HEK293 (cell line): ENCODE results near the gene CHN1.

Experiments
- CTCF ChIA-PET: fragments of 350-600 bp; formaldehyde crosslinking; extraction: SDS; loops from one replicate; lab custom pipeline; 2021; ENCODE audit warnings: antibody characterized with exemption; lab: Yijun Ruan, JAX
- POLR2A ChIA-PET: fragments of 300-600 bp; formaldehyde crosslinking; extraction: SDS; loops from one replicate; lab custom pipeline; 2020; ENCODE audit warnings: antibody characterized with exemption, inconsistent platforms; lab: Yijun Ruan, JAX
- H3K27ac ChIP-seq: fragments of 200-500 bp; sonication (Bioruptor generic); 2 replicates; pipeline ENCODE4 v1.5.1; 2014; ENCODE audit warnings: low read depth, low read length, control low read depth, inconsistent platforms; ENCODE audit errors: extremely low read depth
- H3K36me3 ChIP-seq, 2 experiments: fragments of 200-500 bp in 1 of 2; sonication (Bioruptor generic) in 1 of 2; 1 replicate in 1 of 2; 2 replicates in 1 of 2; pipeline ENCODE4 v1.5.1; 2014 to 2017; ENCODE audit warnings: inconsistent platforms in 2 of 2, low read length in 2 of 2; ENCODE audit not compliant: control insufficient read depth in 2 of 2, insufficient read depth in 1 of 2
- H3K4me1 ChIP-seq: fragments of 200-500 bp; sonication (Bioruptor generic); 2 replicates; pipeline ENCODE4 v1.5.1; 2014; ENCODE audit warnings: mild to moderate bottlenecking, low read length, inconsistent platforms; ENCODE audit not compliant: control insufficient read depth, insufficient read depth
- H3K4me3 ChIP-seq: 2 replicates; pipeline ENCODE4 v1.5.1; 2011; ENCODE audit warnings: low read depth, mild to moderate bottlenecking, control low read depth, low read length, moderate library complexity
- H3K9me3 ChIP-seq: fragments of 200-500 bp; sonication (Bioruptor generic); 2 replicates; pipeline ENCODE4 v1.5.1; 2014; ENCODE audit warnings: low read depth, low read length, inconsistent platforms; ENCODE audit not compliant: control insufficient read depth, insufficient read depth
- BCL11B ChIP-seq: fragments of 450-650 bp; formaldehyde crosslinking; IDR thresholded peaks from 2 replicates; pipeline ENCODE4 v1.5.1; 2016; ENCODE audit warnings: low read depth, missing biosample characterization, missing genetic modification characterization
- REPIN1 ChIP-seq: fragments of 450-650 bp; formaldehyde crosslinking; IDR thresholded peaks from 2 replicates; pipeline ENCODE4 v1.5.1; 2017; ENCODE audit warnings: missing biosample characterization, missing genetic modification characterization, low read depth
- SETDB1 ChIP-seq: IDR thresholded peaks from one replicate; pipeline ENCODE4 v1.6.1; 2017; ENCODE audit warnings: mild to moderate bottlenecking, low read length, moderate library complexity, mixed read lengths; ENCODE audit not compliant: insufficient read length
- YY1 ChIP-seq: fragments of 450-650 bp; formaldehyde crosslinking; IDR thresholded peaks from 2 replicates; pipeline ENCODE4 v1.5.1; 2018; ENCODE audit warnings: missing biosample characterization, missing genetic modification characterization
- ZBTB7A ChIP-seq: fragments of 450-650 bp; formaldehyde crosslinking; IDR thresholded peaks from 2 replicates; pipeline ENCODE4 v1.5.1; 2016; ENCODE audit warnings: low read depth, missing biosample characterization, missing genetic modification characterization
- ZFP37 ChIP-seq: fragments of 450-650 bp; formaldehyde crosslinking; IDR thresholded peaks from 2 replicates; pipeline ENCODE4 v1.5.1; 2016; ENCODE audit warnings: missing biosample characterization, missing genetic modification characterization
- ZNF10 ChIP-seq: fragments of 450-650 bp; formaldehyde crosslinking; IDR thresholded peaks from 2 replicates; pipeline ENCODE4 v1.5.1; 2017; ENCODE audit warnings: missing biosample characterization, missing genetic modification characterization
- ZNF24 ChIP-seq: fragments of 450-650 bp; formaldehyde crosslinking; IDR thresholded peaks from 2 replicates; pipeline ENCODE4 v1.5.1; 2016; ENCODE audit warnings: missing biosample characterization, missing genetic modification characterization
- ZNF292 ChIP-seq: fragments of 450-650 bp; formaldehyde crosslinking; IDR thresholded peaks from 2 replicates; pipeline ENCODE4 v1.5.1; 2016; ENCODE audit warnings: low read depth, missing biosample characterization, missing genetic modification characterization, borderline replicate concordance
- ZNF48 ChIP-seq: fragments of 450-650 bp; formaldehyde crosslinking; IDR thresholded peaks from 2 replicates; pipeline ENCODE4 v1.5.1; 2016; ENCODE audit warnings: missing biosample characterization, missing genetic modification characterization
- ZNF610 ChIP-seq: fragments of 450-650 bp; formaldehyde crosslinking; IDR thresholded peaks from 2 replicates; pipeline ENCODE4 v1.5.1; 2016; ENCODE audit warnings: missing biosample characterization, missing genetic modification characterization, borderline replicate concordance
- ZNF621 ChIP-seq: fragments of 450-650 bp; formaldehyde crosslinking; IDR thresholded peaks from 2 replicates; pipeline ENCODE4 v1.5.1; 2017; ENCODE audit warnings: missing biosample characterization, missing genetic modification characterization
- ZNF626 ChIP-seq: fragments of 450-650 bp; sonication (Bioruptor Pico); formaldehyde crosslinking; IDR thresholded peaks from 2 replicates; pipeline ENCODE4 v1.5.1; 2018; ENCODE audit warnings: missing biosample characterization, missing genetic modification characterization, inconsistent platforms
- ZSCAN16 ChIP-seq: fragments of 450-650 bp; formaldehyde crosslinking; IDR thresholded peaks from 2 replicates; pipeline ENCODE4 v1.5.1; 2016; ENCODE audit warnings: missing biosample characterization, missing genetic modification characterization
- TF ChIP-seq, protein P1 (sequence below): fragments of 450-650 bp; formaldehyde crosslinking; IDR thresholded peaks from 2 replicates; pipeline ENCODE4 v1.5.1; 2016; ENCODE audit warnings: missing biosample characterization, missing genetic modification characterization
- TF ChIP-seq, protein P2 (sequence below): fragments of 450-650 bp; IDR thresholded peaks from 2 replicates; pipeline ENCODE4 v1.5.1; 2018; ENCODE audit warnings: missing biosample characterization, missing genetic modification characterization
- TF ChIP-seq, protein P3 (sequence below): fragments of 450-650 bp; formaldehyde crosslinking; IDR thresholded peaks from 2 replicates; pipeline ENCODE4 v1.5.1; 2016; ENCODE audit warnings: missing biosample characterization, missing genetic modification characterization
- TF ChIP-seq, protein P4 (sequence below): fragments of 450-650 bp; formaldehyde crosslinking; IDR thresholded peaks from 2 replicates; pipeline ENCODE4 v1.5.1; 2016; ENCODE audit warnings: missing biosample characterization, missing genetic modification characterization

Gene CHN1

DNA sequence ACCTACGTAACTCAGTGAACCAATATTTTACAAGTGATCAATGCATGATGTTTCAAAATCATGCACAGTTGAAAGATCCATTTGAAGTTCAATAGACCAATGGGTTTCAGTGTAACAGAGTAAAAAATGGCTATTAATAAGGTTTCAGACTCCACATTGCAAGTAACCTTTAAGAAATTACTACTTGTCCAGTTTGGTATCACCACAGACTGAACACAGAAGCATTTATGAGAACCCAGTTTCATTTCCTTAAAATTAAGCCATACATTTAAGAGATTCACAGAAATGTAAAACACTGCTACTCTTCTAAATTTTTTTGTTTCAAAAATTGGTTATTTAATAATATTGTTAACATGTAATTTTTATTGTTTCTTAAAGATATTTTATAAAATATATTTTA lies 142.0 kb downstream of the CHN1 start:
- Histone ChIP-seq H3K4me3 (no peak overlapping the region), H3K27ac (no peak overlapping the region)
- TF ChIP-seq ZNF292: no peak
- TF ChIP-seq, protein P1, sequence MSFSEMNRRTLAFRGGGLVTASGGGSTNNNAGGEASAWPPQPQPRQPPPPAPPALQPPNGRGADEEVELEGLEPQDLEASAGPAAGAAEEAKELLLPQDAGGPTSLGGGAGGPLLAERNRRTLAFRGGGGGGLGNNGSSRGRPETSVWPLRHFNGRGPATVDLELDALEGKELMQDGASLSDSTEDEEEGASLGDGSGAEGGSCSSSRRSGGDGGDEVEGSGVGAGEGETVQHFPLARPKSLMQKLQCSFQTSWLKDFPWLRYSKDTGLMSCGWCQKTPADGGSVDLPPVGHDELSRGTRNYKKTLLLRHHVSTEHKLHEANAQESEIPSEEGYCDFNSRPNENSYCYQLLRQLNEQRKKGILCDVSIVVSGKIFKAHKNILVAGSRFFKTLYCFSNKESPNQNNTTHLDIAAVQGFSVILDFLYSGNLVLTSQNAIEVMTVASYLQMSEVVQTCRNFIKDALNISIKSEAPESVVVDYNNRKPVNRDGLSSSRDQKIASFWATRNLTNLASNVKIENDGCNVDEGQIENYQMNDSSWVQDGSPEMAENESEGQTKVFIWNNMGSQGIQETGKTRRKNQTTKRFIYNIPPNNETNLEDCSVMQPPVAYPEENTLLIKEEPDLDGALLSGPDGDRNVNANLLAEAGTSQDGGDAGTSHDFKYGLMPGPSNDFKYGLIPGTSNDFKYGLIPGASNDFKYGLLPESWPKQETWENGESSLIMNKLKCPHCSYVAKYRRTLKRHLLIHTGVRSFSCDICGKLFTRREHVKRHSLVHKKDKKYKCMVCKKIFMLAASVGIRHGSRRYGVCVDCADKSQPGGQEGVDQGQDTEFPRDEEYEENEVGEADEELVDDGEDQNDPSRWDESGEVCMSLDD (tag by site-specific recombination): no peak
- no peak for TF ChIP-seq ZNF626 (tag by site-specific recombination)
- no peak for TF ChIP-seq ZBTB7A (tag by site-specific recombination)
- TF ChIP-seq, protein P2, sequence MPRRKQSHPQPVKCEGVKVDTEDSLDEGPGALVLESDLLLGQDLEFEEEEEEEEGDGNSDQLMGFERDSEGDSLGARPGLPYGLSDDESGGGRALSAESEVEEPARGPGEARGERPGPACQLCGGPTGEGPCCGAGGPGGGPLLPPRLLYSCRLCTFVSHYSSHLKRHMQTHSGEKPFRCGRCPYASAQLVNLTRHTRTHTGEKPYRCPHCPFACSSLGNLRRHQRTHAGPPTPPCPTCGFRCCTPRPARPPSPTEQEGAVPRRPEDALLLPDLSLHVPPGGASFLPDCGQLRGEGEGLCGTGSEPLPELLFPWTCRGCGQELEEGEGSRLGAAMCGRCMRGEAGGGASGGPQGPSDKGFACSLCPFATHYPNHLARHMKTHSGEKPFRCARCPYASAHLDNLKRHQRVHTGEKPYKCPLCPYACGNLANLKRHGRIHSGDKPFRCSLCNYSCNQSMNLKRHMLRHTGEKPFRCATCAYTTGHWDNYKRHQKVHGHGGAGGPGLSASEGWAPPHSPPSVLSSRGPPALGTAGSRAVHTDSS (tag by site-specific recombination): no peak
- no peak for TF ChIP-seq ZSCAN16 (tag by site-specific recombination)
- no peak for TF ChIP-seq SETDB1
- no peak for TF ChIP-seq YY1 (tag by site-specific recombination)
- TF ChIP-seq ZNF621 (tag by site-specific recombination): no peak
- TF ChIP-seq, protein P3, sequence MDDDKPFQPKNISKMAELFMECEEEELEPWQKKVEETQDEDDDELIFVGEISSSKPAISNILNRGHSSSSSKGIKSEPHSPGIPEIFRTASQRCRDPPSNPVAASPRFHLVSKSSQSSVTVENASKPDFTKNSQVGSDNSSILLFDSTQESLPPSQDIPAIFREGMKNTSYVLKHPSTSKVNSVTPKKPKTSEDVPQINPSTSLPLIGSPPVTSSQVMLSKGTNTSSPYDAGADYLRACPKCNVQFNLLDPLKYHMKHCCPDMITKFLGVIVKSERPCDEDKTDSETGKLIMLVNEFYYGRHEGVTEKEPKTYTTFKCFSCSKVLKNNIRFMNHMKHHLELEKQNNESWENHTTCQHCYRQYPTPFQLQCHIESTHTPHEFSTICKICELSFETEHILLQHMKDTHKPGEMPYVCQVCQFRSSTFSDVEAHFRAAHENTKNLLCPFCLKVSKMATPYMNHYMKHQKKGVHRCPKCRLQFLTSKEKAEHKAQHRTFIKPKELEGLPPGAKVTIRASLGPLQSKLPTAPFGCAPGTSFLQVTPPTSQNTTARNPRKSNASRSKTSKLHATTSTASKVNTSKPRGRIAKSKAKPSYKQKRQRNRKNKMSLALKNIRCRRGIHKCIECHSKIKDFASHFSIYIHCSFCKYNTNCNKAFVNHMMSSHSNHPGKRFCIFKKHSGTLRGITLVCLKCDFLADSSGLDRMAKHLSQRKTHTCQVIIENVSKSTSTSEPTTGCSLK: no peak
- TF ChIP-seq ZFP37 (tag by site-specific recombination): no peak
- TF ChIP-seq REPIN1 (tag by site-specific recombination): no peak
- no peak for TF ChIP-seq ZNF610 (tag by site-specific recombination)
- no peak for TF ChIP-seq ZNF48 (tag by site-specific recombination)
- TF ChIP-seq BCL11B (tag by site-specific recombination): no peak
- no peak for TF ChIP-seq ZNF10
- TF ChIP-seq ZNF24: no peak
- TF ChIP-seq, protein P4, sequence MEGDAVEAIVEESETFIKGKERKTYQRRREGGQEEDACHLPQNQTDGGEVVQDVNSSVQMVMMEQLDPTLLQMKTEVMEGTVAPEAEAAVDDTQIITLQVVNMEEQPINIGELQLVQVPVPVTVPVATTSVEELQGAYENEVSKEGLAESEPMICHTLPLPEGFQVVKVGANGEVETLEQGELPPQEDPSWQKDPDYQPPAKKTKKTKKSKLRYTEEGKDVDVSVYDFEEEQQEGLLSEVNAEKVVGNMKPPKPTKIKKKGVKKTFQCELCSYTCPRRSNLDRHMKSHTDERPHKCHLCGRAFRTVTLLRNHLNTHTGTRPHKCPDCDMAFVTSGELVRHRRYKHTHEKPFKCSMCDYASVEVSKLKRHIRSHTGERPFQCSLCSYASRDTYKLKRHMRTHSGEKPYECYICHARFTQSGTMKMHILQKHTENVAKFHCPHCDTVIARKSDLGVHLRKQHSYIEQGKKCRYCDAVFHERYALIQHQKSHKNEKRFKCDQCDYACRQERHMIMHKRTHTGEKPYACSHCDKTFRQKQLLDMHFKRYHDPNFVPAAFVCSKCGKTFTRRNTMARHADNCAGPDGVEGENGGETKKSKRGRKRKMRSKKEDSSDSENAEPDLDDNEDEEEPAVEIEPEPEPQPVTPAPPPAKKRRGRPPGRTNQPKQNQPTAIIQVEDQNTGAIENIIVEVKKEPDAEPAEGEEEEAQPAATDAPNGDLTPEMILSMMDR (tag by site-specific recombination): no peak
- TF ChIP-seq, all 188 proteins: peak for 0
- POLR2A ChIA-PET: no interaction called here
- CTCF ChIA-PET: interaction anchor here (0.6 to 0.7 kb wide), 3 partner anchors 73 to 367 kb away, joined by 3 to 4 read pairs (median 3); no protein-coding TSS in a partner anchor
- no peaks in the 10 kb centered on the region for H3K9me3 ChIP-seq
- H3K4me1 ChIP-seq: peaks cover 12% of the 10 kb centered on the region; the same call in 1 of the 2 replicates
- no peaks in the 10 kb centered on the region for H3K36me3 ChIP-seq
